HCT116 (cell line): ENCODE data around the gene MARCHF3. TPM values are rescaled to one million over a fixed set of nuclear protein-coding genes. Genes with fewer than 3 reads are reported as not detected.

Source experiments
- ATAC-seq: fragments of 200-7000 bp; cut with Tn5 transposase; 2 replicates; pipeline ENCODE4 v1.9.1; 2020; ENCODE audit warnings: mild to moderate bottlenecking, moderate library complexity
- BruUV-seq: library from RNA; stranded (reverse); fragments of 400-500 nt; replicated peaks from 2 replicates; lab custom pipeline; 2021; lab: Mats Ljungman, UMichigan
- CTCF ChIA-PET: fragments of 300-600 bp; sonication (Branson Sonifier 250); formaldehyde crosslinking; loops from one replicate; lab custom pipeline; 2021; ENCODE audit warnings: antibody characterized with exemption; lab: Charles Lee
- POLR2A ChIA-PET: fragments of 300-600, 350-600 bp; sonication (Branson Sonifier 250); formaldehyde crosslinking; loops from one replicate; lab custom pipeline; 2021; ENCODE audit warnings: antibody characterized with exemption; lab: Charles Lee
- RAD21 ChIA-PET, 2 experiments: fragments of 300-600 bp; sonication (Branson Sonifier 250); formaldehyde crosslinking; loops; one replicate each; lab custom pipeline; 2023; ENCODE audit warnings: low total read pairs in 2 of 2; ENCODE audit not compliant: uncharacterized antibody in 2 of 2, unreplicated experiment in 2 of 2, low non-redundant PET in 1 of 2; lab: Charles Lee
- DNase-seq: peaks from one replicate; pipeline ENCODE4 v3.0.0-alpha.2; 2010; ENCODE audit warnings: low read depth, low spot score
- H2AFZ ChIP-seq: fragments of 200-600 bp; shearing (Covaris generic), sonication (generic); 2 replicates; pipeline ENCODE4 v1.6.1; 2017; ENCODE audit warnings: low read depth, mixed run types, mixed read lengths, antibody characterized with exemption, low read length; ENCODE audit not compliant: poor library complexity, severe bottlenecking
- H3K27ac ChIP-seq: 2 replicates; pipeline ENCODE4 v1.5.1; 2012; ENCODE audit warnings: low read depth, low read length
- H3K27me3 ChIP-seq: fragments of 200-600 bp; sonication (generic); 2 replicates; pipeline ENCODE4 v1.6.1; 2016; ENCODE audit warnings: mixed run types, low read length, mixed read lengths; ENCODE audit not compliant: insufficient read depth
- H3K36me3 ChIP-seq, 2 experiments: fragments of 200-500 bp in 1 of 2; fragments of 200-600 bp in 1 of 2; sonication (Bioruptor generic) in 1 of 2; sonication (generic) in 1 of 2; 2 replicates each; pipeline versions ENCODE4 v1.5.1 to v1.6.1; 2014 to 2016; ENCODE audit warnings: low read length in 2 of 2, inconsistent platforms in 1 of 2, mixed read lengths in 1 of 2, mixed run types in 1 of 2; ENCODE audit not compliant: insufficient read depth in 2 of 2, control insufficient read depth in 1 of 2
- H3K4me1 ChIP-seq, 2 experiments: fragments of 200-600 bp in 1 of 2; sonication (generic) in 1 of 2; 2 replicates each; pipeline versions ENCODE4 v1.5.1 to v1.6.1; 2012 to 2017; ENCODE audit warnings: low read length in 2 of 2, inconsistent platforms in 1 of 2, mild to moderate bottlenecking in 1 of 2, mixed read lengths in 1 of 2, mixed run types in 1 of 2, moderate library complexity in 1 of 2; ENCODE audit not compliant: insufficient read depth in 2 of 2, control insufficient read depth in 1 of 2
- H3K4me2 ChIP-seq: fragments of 200-600 bp; sonication (generic); 2 replicates; pipeline ENCODE4 v1.6.1; 2017; ENCODE audit warnings: mixed run types, low read length, mixed read lengths
- H3K4me3 ChIP-seq, 2 experiments: fragments of 200-600 bp in 1 of 2; sonication (generic) in 1 of 2; replicated peaks in 1 of 2; 2 replicates each; pipeline ENCODE4 v1.5.1; 2011 to 2016; ENCODE audit warnings: low read length in 2 of 2, control low read depth in 1 of 2, low read depth in 1 of 2, mild to moderate bottlenecking in 1 of 2, mixed read lengths in 1 of 2, mixed run types in 1 of 2
- H3K79me2 ChIP-seq: fragments of 200-600 bp; sonication (generic); 2 replicates; pipeline ENCODE4 v1.6.1; 2017; ENCODE audit warnings: mild to moderate bottlenecking, mixed run types, low read length, moderate library complexity, mixed read lengths; ENCODE audit not compliant: insufficient read depth
- H3K9ac ChIP-seq: fragments of 200-600 bp; sonication (generic); 2 replicates; pipeline ENCODE4 v1.6.1; 2016; ENCODE audit warnings: low read length, mixed read lengths
- H3K9me2 ChIP-seq: fragments of 200-600 bp; sonication (generic), shearing (Covaris generic); 2 replicates; pipeline ENCODE4 v1.6.1; 2017; ENCODE audit warnings: mixed run types, mild to moderate bottlenecking, moderate library complexity; ENCODE audit not compliant: insufficient read depth
- H3K9me3 ChIP-seq, 2 experiments: fragments of 200-500 bp in 1 of 2; fragments of 200-600 bp in 1 of 2; sonication (Bioruptor generic) in 1 of 2; sonication (generic) in 1 of 2; 2 replicates each; pipeline ENCODE4 v1.6.1; 2014 to 2017; ENCODE audit warnings: low read length in 2 of 2, mixed read lengths in 2 of 2, inconsistent platforms in 1 of 2, low read depth in 1 of 2, mild to moderate bottlenecking in 1 of 2, mixed run types in 1 of 2, moderate library complexity in 1 of 2; ENCODE audit not compliant: control insufficient read depth in 1 of 2, insufficient read depth in 1 of 2
- H4K20me1 ChIP-seq: fragments of 200-600 bp; sonication (generic), shearing (Covaris generic); 2 replicates; pipeline ENCODE4 v1.6.1; 2017; ENCODE audit warnings: mixed run types, mild to moderate bottlenecking, moderate library complexity; ENCODE audit not compliant: insufficient read depth
- CBX3 ChIP-seq: IDR thresholded peaks from 2 replicates; pipeline ENCODE4 v1.6.1; 2012; ENCODE audit warnings: low read depth
- CEBPB ChIP-seq: IDR thresholded peaks from 2 replicates; pipeline ENCODE4 v1.6.1; 2012; ENCODE audit warnings: low read depth
- CTCF ChIP-seq, 3 experiments: fragments of 200-600 bp in 1 of 3; sonication (generic) in 1 of 3; IDR thresholded peaks in 2 of 3; conservative IDR thresholded peaks in 1 of 3; 2 replicates each; pipeline ENCODE4 v1.5.1; 2012 to 2017; ENCODE audit warnings: low read depth in 2 of 3, low read length in 2 of 3, antibody characterized with exemption in 1 of 3, borderline replicate concordance in 1 of 3, control low read depth in 1 of 3, mild to moderate bottlenecking in 1 of 3, mixed read lengths in 1 of 3, mixed run types in 1 of 3, moderate library complexity in 1 of 3; ENCODE audit not compliant: insufficient read depth in 1 of 3
- EGR1 ChIP-seq: IDR thresholded peaks from 2 replicates; pipeline ENCODE4 v1.6.1; 2012; ENCODE audit warnings: low read depth
- ELF1 ChIP-seq: IDR thresholded peaks from 2 replicates; pipeline ENCODE4 v1.6.1; 2012; ENCODE audit warnings: low read depth, borderline replicate concordance
- EZH2 ChIP-seq: fragments of 200-600 bp; sonication (generic); IDR thresholded peaks from 2 replicates; pipeline ENCODE4 v1.6.1; 2017; ENCODE audit warnings: antibody characterized with exemption, mixed run types
- EZH2phosphoT487 ChIP-seq: fragments of 200-600 bp; IDR thresholded peaks from 2 replicates; pipeline ENCODE4 v1.6.1; 2018; ENCODE audit warnings: antibody characterized with exemption, borderline replicate concordance
- FOSL1 ChIP-seq: IDR thresholded peaks from 2 replicates; pipeline ENCODE4 v1.6.1; 2012; ENCODE audit warnings: low read depth
- JUND ChIP-seq: IDR thresholded peaks from 2 replicates; pipeline ENCODE4 v1.6.1; 2012
- POLR2A ChIP-seq: IDR thresholded peaks from 2 replicates; pipeline ENCODE4 v1.7.0; 2011; ENCODE audit warnings: borderline replicate concordance; ENCODE audit not compliant: insufficient read depth, insufficient read length; ENCODE audit errors: extremely low read depth
- POLR2AphosphoS5 ChIP-seq: IDR thresholded peaks from 2 replicates; pipeline ENCODE4 v1.6.1; 2011; ENCODE audit warnings: mild to moderate bottlenecking, low read depth, low read length, moderate library complexity
- SIN3A ChIP-seq: IDR thresholded peaks from 2 replicates; pipeline ENCODE4 v1.6.1; 2012; ENCODE audit warnings: low read depth
- SRF ChIP-seq: IDR thresholded peaks from 2 replicates; pipeline ENCODE4 v1.6.1; 2012; ENCODE audit warnings: low read depth
- ZFX ChIP-seq: fragments of 450-650 bp; IDR thresholded peaks from 2 replicates; pipeline ENCODE4 v1.6.1; 2017
- ZNF274 ChIP-seq: fragments of 200-500 bp; sonication (Bioruptor generic); IDR thresholded peaks from 2 replicates; pipeline ENCODE4 v1.6.1; 2014; ENCODE audit warnings: mild to moderate bottlenecking, low read depth, low read length, inconsistent platforms
- intact Hi-C: fragments of 100-400 bp; cut with micrococcal nuclease; formaldehyde crosslinking; loops from 2 replicates; pipeline ENCODE4 v1.10.0; 2022
- total RNA-seq: library from RNA; stranded (reverse); gene quantifications from one replicate; pipeline ENCODE4 v1.2.1, GENCODE V29; 2021; ENCODE audit not compliant: unreplicated experiment
- TF ChIP-seq, protein P1 (sequence below): IDR thresholded peaks from 2 replicates; pipeline ENCODE4 v1.6.1; 2012; ENCODE audit warnings: low read depth
- TF ChIP-seq, protein P2 (sequence below): IDR thresholded peaks from 2 replicates; pipeline ENCODE4 v1.6.1; 2012
- TF ChIP-seq, protein P3 (sequence below): IDR thresholded peaks from 2 replicates; pipeline ENCODE4 v1.6.1; 2012

Gene MARCHF3
- total RNA-seq, 1 experiment from 2014 or later, result 2.3 TPM

GRCh38 chr5:127072861-127073846, 42.8 kb upstream of the MARCHF3 start, which contains the start of gene C5orf63:
Gene C5orf63 (minus strand): TSS chr5:127073502. CDS start chr5:127058995, 14,507 bp downstream.
- peak within 1 kb of the TSS; percentile 65 for H2AFZ ChIP-seq
- H3K9me3 ChIP-seq, result no peaks in the 10 kb centered on the region
- H3K4me3 ChIP-seq, result peak within 1 kb of the TSS; percentile 57 to 58
- peak within 1 kb of the TSS; percentile 71 for H3K4me2 ChIP-seq
- H3K79me2 ChIP-seq, result no peaks in the 10 kb centered on the region
- no peak for TF ChIP-seq ZFX
- no peak for TF ChIP-seq ZNF274
- TF ChIP-seq, protein P1, sequence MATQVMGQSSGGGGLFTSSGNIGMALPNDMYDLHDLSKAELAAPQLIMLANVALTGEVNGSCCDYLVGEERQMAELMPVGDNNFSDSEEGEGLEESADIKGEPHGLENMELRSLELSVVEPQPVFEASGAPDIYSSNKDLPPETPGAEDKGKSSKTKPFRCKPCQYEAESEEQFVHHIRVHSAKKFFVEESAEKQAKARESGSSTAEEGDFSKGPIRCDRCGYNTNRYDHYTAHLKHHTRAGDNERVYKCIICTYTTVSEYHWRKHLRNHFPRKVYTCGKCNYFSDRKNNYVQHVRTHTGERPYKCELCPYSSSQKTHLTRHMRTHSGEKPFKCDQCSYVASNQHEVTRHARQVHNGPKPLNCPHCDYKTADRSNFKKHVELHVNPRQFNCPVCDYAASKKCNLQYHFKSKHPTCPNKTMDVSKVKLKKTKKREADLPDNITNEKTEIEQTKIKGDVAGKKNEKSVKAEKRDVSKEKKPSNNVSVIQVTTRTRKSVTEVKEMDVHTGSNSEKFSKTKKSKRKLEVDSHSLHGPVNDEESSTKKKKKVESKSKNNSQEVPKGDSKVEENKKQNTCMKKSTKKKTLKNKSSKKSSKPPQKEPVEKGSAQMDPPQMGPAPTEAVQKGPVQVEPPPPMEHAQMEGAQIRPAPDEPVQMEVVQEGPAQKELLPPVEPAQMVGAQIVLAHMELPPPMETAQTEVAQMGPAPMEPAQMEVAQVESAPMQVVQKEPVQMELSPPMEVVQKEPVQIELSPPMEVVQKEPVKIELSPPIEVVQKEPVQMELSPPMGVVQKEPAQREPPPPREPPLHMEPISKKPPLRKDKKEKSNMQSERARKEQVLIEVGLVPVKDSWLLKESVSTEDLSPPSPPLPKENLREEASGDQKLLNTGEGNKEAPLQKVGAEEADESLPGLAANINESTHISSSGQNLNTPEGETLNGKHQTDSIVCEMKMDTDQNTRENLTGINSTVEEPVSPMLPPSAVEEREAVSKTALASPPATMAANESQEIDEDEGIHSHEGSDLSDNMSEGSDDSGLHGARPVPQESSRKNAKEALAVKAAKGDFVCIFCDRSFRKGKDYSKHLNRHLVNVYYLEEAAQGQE, result no peak
- TF ChIP-seq EZH2, result no peak
- no peak for TF ChIP-seq JUND
- peak; percentile 54 for TF ChIP-seq POLR2A
- no peak for TF ChIP-seq CEBPB
- TF ChIP-seq CBX3, result no peak
- peak; percentile 67; the same call in 1 of the 2 replicates for TF ChIP-seq POLR2AphosphoS5
- TF ChIP-seq FOSL1, result no peak
- TF ChIP-seq, protein P2, sequence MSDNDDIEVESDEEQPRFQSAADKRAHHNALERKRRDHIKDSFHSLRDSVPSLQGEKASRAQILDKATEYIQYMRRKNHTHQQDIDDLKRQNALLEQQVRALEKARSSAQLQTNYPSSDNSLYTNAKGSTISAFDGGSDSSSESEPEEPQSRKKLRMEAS, result peak; percentile 67; the same call in 1 of the 2 replicates
- peak; percentile 65 for TF ChIP-seq SIN3A
- TF ChIP-seq, protein P3, sequence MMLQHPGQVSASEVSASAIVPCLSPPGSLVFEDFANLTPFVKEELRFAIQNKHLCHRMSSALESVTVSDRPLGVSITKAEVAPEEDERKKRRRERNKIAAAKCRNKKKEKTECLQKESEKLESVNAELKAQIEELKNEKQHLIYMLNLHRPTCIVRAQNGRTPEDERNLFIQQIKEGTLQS, result no peak
- peak; percentile 62; the same call in 1 of the 2 replicates for TF ChIP-seq EGR1
- TF ChIP-seq ELF1, result peak; percentile 76
- TF ChIP-seq CTCF (IDR thresholded peaks at IDR 0.05 in 2 of 3, conservative IDR thresholded peaks at IDR 0.05 in 1 of 3; ENCODE audit: borderline replicate concordance in 1 of 3, insufficient read depth in 1 of 3, low read depth in 2 of 3, low read length in 2 of 3), result no peak
- TF ChIP-seq EZH2phosphoT487, result no peak
- no peak for TF ChIP-seq SRF
- no peaks in the 10 kb centered on the region for H3K27me3 ChIP-seq
- CTCF ChIA-PET, result no interaction called here
- no peaks in the 10 kb centered on the region for H3K36me3 ChIP-seq
- ATAC-seq (peak; percentile 96), DNase-seq (peak; percentile 8)
- H3K9ac ChIP-seq, result peak within 1 kb of the TSS; percentile 69
- RAD21 ChIA-PET, result no interaction called here
- no peaks in the 10 kb centered on the region for H4K20me1 ChIP-seq
- intact Hi-C loops, result no loop called here
- peaks cover 6 to 18% of the 10 kb centered on the region in 2 experiments; a peak in 3 of 4 replicates for H3K4me1 ChIP-seq
- H3K9me2 ChIP-seq, result no peaks in the 10 kb centered on the region
- POLR2A ChIA-PET, result no interaction called here
- TSS peak; percentile 99 for BruUV-seq
- peak within 1 kb of the TSS; percentile 58 for H3K27ac ChIP-seq
